NCI-H1092 treated with DMSO at 0.1 percent for 48 hours (cell line): Measurements from ENCODE around the gene CFAP92.
A peak's percentile ranks its signal among the peaks of the same experiment; 100 is the strongest.

Experiments
- DNase-seq: peaks from one replicate; lab custom pipeline; 2025; lab: John Stamatoyannopoulos, UW

The CFAP92 gene

GRCh38 chr3:128984596-128984995 lies 9.3 kb downstream of the CFAP92 start:
- no peak for DNase-seq

- no peak for DNase-seq
Measured at GRCh38 chr3:128983293-128984069, 10.4 kb downstream of the CFAP92 start.

- DNase-seq = no peak
Measured at GRCh38 chr3:128975276-128975675, 18.6 kb downstream of the CFAP92 start.

DNA sequence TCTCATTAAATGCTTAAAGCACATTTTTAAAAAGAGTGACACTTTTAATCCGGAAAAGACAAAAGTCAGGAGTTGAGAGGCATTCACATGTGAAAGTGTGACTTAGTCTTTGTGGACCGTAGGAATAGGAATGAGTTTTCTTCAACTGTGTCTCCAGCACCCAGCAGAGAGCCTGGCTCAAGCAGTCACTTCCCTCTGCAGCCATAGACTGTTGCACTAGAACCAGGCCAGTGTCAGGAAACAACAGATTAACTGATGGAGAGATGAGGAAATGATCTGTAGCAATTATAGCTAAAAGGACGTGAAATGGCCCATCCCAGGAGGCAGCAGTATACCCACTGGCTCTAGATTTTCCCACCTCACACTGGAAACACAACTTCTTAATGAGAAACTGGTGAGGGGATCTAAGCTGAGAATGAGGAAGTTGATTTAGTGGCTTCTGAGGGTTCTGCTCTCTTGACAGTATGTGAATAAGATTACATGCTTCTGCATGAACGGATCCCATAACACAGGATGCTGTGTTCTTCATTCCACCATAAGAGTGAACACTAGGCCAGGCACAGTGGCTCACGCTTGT lies 19.8 kb downstream of the CFAP92 start:
- no peak for DNase-seq

GRCh38 chr3:128971421-128972100 lies 22.3 kb downstream of the CFAP92 start:
- DNase-seq = peak; percentile 83

DNA sequence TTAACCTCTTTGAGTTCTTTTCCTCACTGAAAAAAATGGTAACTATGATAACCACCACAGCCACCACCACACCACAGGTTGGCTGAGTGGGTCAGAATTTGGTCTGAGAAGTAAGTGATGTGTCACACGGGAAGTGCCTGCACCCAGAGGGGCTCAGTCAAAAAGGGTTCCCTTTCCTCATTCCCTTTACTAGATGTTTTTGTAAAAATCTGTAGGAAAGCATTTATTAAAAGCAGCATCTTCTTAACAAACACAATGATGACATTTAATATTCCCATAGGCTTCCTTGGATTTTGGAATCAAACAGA lies 23.2 kb downstream of the CFAP92 start:
- no peak for DNase-seq

DNA sequence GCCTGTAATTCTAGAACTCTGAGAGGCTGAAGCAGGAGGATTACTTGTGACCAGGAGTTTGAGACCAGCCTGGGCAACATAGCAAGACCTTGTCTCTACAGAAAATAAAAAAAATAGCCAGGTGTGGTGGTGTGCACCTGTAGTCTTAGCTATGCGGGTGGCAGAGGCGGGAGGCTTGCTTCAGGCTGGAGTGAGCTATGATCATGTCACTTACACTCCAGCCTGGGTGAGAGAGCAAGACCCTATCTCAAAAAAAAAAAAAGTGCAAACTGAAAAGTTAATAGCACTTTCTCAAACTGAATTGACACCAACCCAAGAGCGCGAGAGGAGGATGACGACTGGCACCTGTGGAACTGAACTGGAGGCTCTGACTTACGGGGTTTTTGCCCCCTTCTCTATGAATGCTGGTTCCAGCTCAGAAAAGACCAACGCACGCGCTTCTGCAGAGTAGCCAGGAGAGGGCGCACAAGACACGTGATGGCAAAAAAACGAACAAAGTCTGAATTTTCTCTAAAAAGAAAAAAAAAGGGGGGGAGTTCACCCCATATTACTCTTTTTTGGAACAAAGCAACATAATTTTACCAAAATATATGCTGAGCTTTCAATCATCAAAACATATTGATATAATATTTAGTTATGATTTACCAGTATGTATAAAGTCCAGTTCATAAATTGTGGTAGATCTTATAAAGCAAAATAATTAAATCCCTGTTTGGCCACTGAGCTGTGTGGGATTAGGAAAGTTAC lies 23.7 kb downstream of the CFAP92 start:
- DNase-seq = peak; percentile 58

- no peak for DNase-seq
Measured at GRCh38 chr3:128967748-128968355, 26.0 kb downstream of the CFAP92 start.

GRCh38 chr3:128965818-128966217 lies 28.1 kb downstream of the CFAP92 start:
- DNase-seq = no peak

- no peak for DNase-seq
Measured at GRCh38 chr3:128965280-128965679, 28.6 kb downstream of the CFAP92 start.

- DNase-seq = no peak
Measured at GRCh38 chr3:128956440-128956839, 37.4 kb downstream of the CFAP92 start.

DNA sequence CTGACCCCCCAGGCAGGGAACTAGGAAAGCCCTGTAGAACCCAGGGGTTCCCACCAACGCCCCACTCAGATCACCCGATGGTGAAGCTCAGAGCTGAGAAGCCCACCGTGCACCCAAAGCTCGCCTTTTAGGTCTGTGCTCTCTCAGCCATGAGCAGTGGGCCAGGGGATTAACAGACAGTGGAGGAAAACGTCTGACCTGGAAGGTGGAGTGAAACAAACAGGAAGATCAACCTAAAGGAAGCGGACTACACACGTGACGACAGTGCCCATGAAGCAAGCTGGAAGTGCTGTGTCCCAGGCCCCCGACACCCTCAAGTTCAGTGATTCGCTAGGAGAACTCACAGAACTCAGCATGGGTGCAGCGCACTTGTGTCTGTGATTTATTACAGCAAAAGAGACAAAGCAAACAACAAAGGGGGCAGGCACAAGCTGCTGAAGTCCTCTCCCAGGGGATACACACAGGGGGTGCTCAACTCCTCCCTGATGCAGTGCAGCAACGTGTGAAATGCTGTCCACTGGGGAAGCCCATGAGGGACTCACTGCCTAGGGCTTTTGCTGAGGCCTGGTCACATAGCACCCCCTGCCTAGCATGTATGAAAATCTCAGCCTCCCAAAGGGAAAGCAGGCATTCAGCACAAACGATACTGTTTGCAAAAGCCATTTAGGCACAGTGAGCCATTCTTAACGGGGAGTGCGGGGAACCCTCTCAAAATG lies 43.5 kb downstream of the CFAP92 start:
- peak; percentile 38 for DNase-seq

DNA sequence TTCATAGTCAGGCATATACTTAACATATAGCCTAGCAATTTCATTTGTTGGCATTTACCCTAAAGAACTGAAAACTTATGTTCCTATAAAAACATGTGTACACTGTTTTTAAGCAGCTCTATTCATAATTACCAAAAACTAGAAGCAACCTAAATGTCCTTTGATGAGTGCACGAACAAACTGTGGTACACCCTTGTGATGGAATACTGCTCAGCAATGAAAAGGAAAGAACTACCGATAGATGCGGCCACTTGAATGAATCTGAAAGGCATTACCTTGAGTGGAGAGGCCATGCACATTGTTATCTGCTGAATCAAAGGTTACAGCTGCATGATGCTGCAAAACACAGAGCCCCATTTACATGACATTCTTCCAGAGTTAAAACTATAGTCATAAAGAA lies 44.7 kb downstream of the CFAP92 start:
- DNase-seq = no peak

GRCh38 chr3:128946411-128946810 lies 47.5 kb downstream of the CFAP92 start:
- no peak for DNase-seq

DNA sequence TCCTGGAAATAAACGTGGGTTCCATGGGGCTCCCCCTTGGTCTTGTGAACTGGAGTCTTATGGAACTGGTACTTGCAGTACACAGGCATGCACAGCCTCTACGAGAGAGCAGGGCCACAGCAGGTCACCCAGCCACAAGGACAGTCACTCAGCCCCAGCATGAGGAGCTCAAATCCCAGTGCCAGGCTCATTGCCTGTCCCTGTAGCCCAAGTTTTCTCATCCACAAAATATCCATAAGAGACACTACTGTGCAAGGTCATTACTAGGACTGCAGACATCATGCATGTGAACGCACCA lies 48.0 kb downstream of the CFAP92 start:
- DNase-seq = no peak

- no peak for DNase-seq
Measured at GRCh38 chr3:128945041-128945877, 48.6 kb downstream of the CFAP92 start.

GRCh38 chr3:128942161-128942952 lies 51.5 kb downstream of the CFAP92 start:
- DNase-seq = no peak

GRCh38 chr3:128940252-128940651 lies 53.6 kb downstream of the CFAP92 start:
- no peak for DNase-seq

DNA sequence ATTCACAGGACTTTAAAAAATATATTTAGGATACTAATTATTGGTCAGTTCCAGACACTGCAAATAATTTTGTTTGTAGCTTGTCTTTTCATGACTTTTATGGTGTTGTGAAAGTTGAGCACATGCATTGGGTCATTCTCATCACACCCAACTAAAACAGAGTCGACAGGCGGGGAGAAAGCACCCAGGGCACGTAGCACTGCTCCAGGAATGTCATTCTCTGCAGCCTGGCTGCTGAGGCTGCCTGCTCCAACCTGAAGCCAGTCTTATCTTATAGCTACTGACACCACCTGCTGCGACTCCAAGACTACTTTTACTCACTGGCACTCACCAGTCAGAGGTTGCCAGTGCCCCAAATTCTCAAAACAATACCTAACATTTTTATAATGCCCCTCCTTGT lies 57.5 kb downstream of the CFAP92 start:
- DNase-seq = no peak

DNA sequence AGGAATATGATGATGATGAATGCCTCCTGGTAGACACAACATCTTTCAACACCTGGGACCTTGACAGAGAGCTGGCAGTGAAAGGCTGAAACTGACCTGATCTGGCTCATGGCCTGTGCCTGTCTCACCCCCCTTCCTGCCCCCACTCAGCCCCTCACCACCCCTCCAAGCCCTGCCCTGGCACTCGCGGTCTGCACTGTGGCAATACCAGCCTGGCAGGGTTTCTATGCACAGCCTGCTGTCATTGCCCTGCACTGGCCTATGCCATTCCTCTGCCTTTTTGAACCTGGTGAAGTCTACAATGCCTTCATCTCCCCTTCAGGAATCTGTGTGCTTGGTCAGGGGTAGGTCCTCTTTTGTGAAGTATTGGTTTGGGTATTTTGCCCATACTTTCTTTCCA lies 58.0 kb downstream of the CFAP92 start:
- DNase-seq = no peak
